ES-I3 (cell line): ENCODE data around the gene KIF5C.
A peak's percentile ranks its signal among the peaks of the same experiment; 100 is the strongest.

Experiments used
- H3K36me3 ChIP-seq: 2 replicates; pipeline ENCODE4 v1.6.1; 2013; ENCODE audit warnings: mild to moderate bottlenecking, low read length, control low read depth, moderate library complexity; ENCODE audit not compliant: insufficient read depth
- H3K4me1 ChIP-seq: 2 replicates; pipeline ENCODE4 v1.6.1; 2013; ENCODE audit warnings: mild to moderate bottlenecking, control low read depth, low read length; ENCODE audit not compliant: insufficient read depth
- H3K9ac ChIP-seq: 2 replicates; pipeline ENCODE4 v1.6.1; 2013; ENCODE audit warnings: low read depth, mild to moderate bottlenecking, low read length, moderate library complexity
- H3K9me3 ChIP-seq: 2 replicates; pipeline ENCODE4 v1.6.1; 2013; ENCODE audit warnings: mild to moderate bottlenecking, low read length, moderate library complexity; ENCODE audit not compliant: control insufficient read depth, insufficient read depth

Gene KIF5C

DNA sequence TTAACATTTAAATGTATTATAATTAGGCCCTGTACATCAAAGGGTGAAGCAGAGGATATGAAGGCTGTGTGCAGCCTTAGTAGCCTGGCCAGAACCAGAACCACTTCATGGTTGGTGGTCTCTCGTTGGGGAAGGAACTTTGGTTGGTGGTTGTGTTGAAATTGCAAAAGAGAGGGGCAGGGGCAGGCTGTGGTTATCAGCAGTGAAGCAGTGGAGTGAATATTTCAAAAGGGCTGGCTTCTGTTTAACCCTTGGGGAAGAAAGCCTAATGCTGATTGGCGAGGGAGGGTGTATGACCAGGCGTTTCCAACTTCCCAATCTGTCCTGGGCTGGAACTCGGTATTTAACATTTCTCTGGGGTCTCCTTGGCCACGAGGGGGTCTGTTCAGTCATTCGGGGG lies 112.3 kb downstream of the KIF5C start:
- H3K9me3 ChIP-seq, result no peaks in the 10 kb centered on the region
- H3K9ac ChIP-seq, result no peak overlapping the region
- H3K36me3 ChIP-seq, result peaks cover 6% of the 10 kb centered on the region; the same call in 1 of the 2 replicates
- no peaks in the 10 kb centered on the region for H3K4me1 ChIP-seq

DNA sequence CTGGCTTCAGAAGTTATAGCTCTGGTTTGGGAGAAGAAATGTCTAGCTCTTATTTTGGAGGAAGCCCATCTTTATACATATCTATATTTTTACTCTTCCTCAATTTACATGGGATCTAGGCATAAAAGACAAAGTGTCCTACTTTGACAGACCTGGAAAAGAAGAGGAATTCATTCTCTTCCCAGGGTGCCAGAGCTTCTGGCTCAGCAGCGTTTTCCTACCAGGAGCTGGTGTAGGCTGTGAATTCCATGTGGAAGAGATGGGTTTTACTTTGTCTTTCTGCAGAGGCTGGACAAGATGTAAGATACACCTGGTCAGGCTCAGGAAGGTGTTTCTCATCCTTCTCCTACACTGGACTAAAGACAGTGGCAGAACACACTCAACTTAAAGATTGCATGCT lies 113.3 kb downstream of the KIF5C start:
- no peaks in the 10 kb centered on the region for H3K9me3 ChIP-seq
- H3K9ac ChIP-seq, result no peak overlapping the region
- H3K36me3 ChIP-seq, result peaks cover 6% of the 10 kb centered on the region; the same call in 1 of the 2 replicates
- H3K4me1 ChIP-seq, result no peaks in the 10 kb centered on the region

- H3K36me3 ChIP-seq, result no peaks in the 10 kb centered on the region; the same call in 1 of the 2 replicates
- H3K4me1 ChIP-seq, result no peaks in the 10 kb centered on the region
- H3K9me3 ChIP-seq, result no peaks in the 10 kb centered on the region
These were observed 115.0 kb downstream of the KIF5C start for GRCh38 chr2:148989882-148990493.

GRCh38 chr2:148990968-148991367 lies 115.9 kb downstream of the KIF5C start:
- Histone ChIP-seq H3K4me1 (no peaks in the 10 kb centered on the region), H3K36me3 (no peaks in the 10 kb centered on the region; the same call in 1 of the 2 replicates), H3K9ac (no peak overlapping the region), H3K9me3 (no peaks in the 10 kb centered on the region)

More at GRCh38 chr2:148989882-148990493, 115.0 kb downstream of the KIF5C start:
- no peak overlapping the region for H3K9ac ChIP-seq

- Histone ChIP-seq H3K36me3 (no peaks in the 10 kb centered on the region; the same call in 1 of the 2 replicates), H3K9me3 (no peaks in the 10 kb centered on the region), H3K4me1 (no peaks in the 10 kb centered on the region), H3K9ac (no peak overlapping the region)
These were observed 117.4 kb downstream of the KIF5C start for GRCh38 chr2:148992448-148992847.

DNA sequence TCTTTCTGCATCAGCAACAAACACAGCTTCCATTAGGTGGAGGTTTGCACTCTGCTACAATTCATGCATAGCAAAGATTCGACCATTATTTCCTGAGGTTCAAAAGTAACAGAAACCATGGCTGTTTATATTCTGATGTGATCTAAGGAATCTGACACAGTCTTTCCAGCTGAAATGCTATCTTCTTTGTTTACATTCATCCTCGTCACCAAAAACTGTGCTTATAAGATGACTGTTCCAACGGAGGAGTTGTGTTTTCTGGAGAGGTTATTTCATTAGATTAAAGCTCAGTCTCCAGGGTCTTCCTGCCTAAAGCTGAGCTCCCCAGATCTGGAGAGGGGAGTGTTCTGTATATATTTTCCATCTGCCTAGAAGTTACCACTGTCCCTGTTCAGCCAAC lies 118.3 kb downstream of the KIF5C start:
- Histone ChIP-seq H3K4me1 (no peaks in the 10 kb centered on the region), H3K36me3 (no peaks in the 10 kb centered on the region; the same call in 1 of the 2 replicates), H3K9ac (no peak overlapping the region), H3K9me3 (no peaks in the 10 kb centered on the region)

- Histone ChIP-seq H3K4me1 (0 out of 2 replicates have a peak, but pooled peaks cover under 1% of the 10 kb centered on the region), H3K36me3 (no peaks in the 10 kb centered on the region; the same call in 1 of the 2 replicates), H3K9me3 (no peaks in the 10 kb centered on the region), H3K9ac (no peak overlapping the region)
These were observed 119.3 kb downstream of the KIF5C start for GRCh38 chr2:148994341-148994740.

DNA sequence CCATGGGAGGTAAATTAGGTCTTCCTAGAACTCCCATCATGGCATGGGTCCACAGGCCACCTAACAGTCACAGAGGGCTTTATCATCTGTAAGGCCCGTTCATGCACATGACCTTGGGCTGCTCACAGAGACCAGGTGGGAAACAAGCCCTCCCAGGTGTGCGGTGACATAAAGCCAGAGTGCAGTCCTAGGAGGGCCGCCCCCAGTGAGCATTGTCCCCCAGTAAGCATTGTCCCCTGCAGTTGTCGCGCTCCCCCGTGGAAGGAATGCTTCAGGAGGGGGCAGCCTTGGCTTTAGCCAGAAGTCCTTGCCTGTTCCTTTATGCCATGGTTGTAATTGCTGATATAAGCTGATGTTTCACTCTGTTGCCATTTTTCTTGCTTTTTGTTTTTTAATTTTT lies 121.8 kb downstream of the KIF5C start:
- H3K9ac ChIP-seq, result no peak overlapping the region
- no peaks in the 10 kb centered on the region for H3K9me3 ChIP-seq
- H3K4me1 ChIP-seq, result peaks cover 14% of the 10 kb centered on the region
- H3K36me3 ChIP-seq, result peaks cover 7% of the 10 kb centered on the region; the same call in 1 of the 2 replicates

GRCh38 chr2:148998165-148998830 lies 123.3 kb downstream of the KIF5C start:
- Histone ChIP-seq H3K4me1 (peaks cover 14% of the 10 kb centered on the region), H3K36me3 (peaks cover 20% of the 10 kb centered on the region; the same call in 1 of the 2 replicates), H3K9ac (no peak overlapping the region), H3K9me3 (no peaks in the 10 kb centered on the region; the same call in 1 of the 2 replicates)

DNA sequence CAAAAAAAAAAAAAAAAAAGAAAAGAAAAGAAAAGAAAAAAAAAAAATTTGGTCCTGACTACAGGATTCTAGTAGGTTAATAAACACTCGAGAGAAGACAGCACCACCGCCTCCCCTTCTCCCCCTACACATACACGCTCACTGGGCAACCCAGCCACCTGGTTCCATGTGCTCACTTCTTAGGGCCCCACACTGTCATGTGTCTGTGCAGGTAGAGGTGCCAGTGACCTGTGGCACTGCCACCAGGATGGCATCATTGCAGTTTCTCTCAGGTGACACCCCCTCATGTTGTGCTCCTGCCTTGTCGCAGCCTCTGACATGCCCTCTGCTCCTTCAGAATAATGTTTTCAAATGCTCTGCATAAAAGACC lies 123.8 kb downstream of the KIF5C start:
- Histone ChIP-seq H3K36me3 (peaks cover 20% of the 10 kb centered on the region; the same call in 1 of the 2 replicates), H3K4me1 (peaks cover 14% of the 10 kb centered on the region), H3K9ac (no peak overlapping the region), H3K9me3 (no peaks in the 10 kb centered on the region; the same call in 1 of the 2 replicates)

DNA sequence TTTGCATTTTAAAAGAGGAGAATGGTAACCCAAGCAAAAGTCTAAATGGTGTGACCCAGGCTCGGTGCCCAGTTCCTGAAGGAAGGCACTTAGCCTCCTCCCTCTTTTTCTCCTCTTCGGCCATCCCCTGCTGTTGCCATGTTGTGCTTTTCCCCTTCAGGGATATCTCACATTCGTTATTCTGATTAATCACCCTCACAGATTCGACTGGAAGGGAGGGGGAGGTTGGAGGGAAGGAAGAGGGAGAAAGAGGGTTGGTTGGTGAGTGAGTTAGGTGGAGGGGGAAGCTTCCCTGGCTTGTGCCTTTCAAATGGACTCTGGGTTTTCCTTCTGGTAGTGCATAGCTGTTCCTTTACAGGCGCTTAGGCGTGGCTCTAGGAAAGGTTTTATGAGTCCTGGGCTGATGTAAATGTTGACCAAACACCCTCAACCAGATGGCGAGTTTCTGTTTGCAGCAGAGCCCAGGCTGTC lies 124.5 kb downstream of the KIF5C start:
- Histone ChIP-seq H3K9ac (peak overlapping the region; percentile 24; the same call in 1 of the 2 replicates), H3K9me3 (no peaks in the 10 kb centered on the region; the same call in 1 of the 2 replicates), H3K4me1 (peaks cover 14% of the 10 kb centered on the region), H3K36me3 (peaks cover 20% of the 10 kb centered on the region; the same call in 1 of the 2 replicates)

DNA sequence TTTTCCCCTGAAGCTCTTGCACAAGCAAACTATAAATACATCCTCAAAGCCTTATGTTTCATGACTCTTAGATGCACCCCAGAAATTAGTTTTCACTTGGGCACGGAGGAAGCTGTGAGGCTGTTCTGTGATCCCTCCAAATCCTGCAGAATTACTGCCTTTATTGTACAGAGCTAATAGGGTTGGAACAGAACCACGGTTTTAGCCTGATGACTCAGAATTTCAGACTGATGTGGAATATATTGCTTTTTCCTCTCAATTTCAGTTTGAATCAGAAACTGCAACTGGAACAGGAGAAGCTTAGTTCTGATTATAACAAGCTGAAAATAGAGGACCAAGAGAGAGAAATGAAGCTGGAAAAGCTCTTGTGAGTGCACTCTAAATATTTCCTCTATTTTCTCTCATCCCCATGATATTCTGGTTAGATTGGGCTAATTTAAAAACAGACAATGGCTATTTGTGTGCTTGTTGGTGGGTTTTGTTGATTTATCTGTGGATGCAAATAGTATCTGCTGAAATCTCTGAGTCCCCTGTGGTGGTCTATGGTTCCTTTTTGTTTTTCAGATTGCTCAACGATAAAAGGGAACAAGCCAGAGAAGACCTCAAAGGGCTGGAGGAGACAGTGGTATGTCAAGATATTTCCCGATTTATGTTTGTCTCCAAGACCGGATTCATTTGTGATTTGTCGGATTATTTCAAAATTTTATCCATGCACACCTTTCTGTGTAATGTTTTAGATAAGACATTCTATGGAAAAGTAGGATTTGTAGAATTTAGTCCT lies 125.3 kb downstream of the KIF5C start:
- Histone ChIP-seq H3K9ac (no peak overlapping the region), H3K36me3 (peaks cover 20% of the 10 kb centered on the region; the same call in 1 of the 2 replicates), H3K9me3 (no peaks in the 10 kb centered on the region; the same call in 1 of the 2 replicates), H3K4me1 (peaks cover 14% of the 10 kb centered on the region)

DNA sequence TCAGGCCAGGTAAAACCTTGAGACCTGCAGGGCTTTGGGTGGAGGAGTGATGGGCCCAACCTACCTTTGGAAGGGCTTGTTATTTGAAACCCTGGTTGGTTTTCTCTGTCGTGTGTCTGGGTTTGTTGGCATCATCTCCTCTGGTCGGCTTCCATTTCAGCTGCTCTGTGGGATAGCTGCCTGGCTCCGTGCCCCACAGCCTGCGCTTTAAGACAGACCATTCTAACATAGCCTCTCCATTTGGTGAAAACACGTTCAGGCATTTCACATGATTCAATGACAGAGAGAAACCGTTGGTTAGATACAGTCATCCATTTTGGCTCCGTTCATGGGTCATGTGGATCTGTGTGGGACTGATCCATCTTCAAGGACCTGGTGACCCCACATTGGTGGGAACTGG lies 126.5 kb downstream of the KIF5C start:
- Histone ChIP-seq H3K9ac (no peak overlapping the region), H3K36me3 (peaks cover 20% of the 10 kb centered on the region; the same call in 1 of the 2 replicates), H3K9me3 (no peaks in the 10 kb centered on the region; the same call in 1 of the 2 replicates)

DNA sequence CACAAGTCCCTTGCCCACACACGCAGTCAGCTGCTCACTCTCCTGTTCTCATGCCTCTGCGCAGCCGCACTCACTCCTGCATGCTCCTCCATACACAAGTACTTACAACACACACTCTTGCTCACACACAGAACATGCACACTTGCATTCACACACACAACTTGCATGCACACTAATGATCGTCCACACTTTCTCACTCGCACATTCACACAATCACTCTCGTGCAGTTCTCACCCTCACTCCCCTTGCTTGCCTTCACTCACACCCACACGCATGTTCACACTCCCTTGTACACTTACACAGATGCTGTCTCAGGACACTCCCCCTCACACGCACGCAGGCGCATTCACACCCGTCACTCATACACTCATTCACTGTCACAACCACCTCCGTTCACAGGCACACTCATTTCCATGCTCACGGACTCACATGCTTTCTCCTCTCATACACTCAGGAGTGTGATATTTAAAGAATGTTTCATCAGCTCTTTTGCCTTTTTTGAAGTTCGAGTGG lies 127.4 kb downstream of the KIF5C start:
- H3K36me3 ChIP-seq, result peaks cover 20% of the 10 kb centered on the region; the same call in 1 of the 2 replicates
- H3K4me1 ChIP-seq, result peaks cover 14% of the 10 kb centered on the region
- no peaks in the 10 kb centered on the region; the same call in 1 of the 2 replicates for H3K9me3 ChIP-seq
- no peak overlapping the region for H3K9ac ChIP-seq

More for the DNA sequence above, 126.5 kb downstream of the KIF5C start:
- H3K4me1 ChIP-seq, result peaks cover 14% of the 10 kb centered on the region
